DMS53 (cell line): ENCODE results near the gene SPR.

Experiments
- DNase-seq: peaks from one replicate; lab custom pipeline; 2025; lab: John Stamatoyannopoulos, UW

SPR gene

DNA sequence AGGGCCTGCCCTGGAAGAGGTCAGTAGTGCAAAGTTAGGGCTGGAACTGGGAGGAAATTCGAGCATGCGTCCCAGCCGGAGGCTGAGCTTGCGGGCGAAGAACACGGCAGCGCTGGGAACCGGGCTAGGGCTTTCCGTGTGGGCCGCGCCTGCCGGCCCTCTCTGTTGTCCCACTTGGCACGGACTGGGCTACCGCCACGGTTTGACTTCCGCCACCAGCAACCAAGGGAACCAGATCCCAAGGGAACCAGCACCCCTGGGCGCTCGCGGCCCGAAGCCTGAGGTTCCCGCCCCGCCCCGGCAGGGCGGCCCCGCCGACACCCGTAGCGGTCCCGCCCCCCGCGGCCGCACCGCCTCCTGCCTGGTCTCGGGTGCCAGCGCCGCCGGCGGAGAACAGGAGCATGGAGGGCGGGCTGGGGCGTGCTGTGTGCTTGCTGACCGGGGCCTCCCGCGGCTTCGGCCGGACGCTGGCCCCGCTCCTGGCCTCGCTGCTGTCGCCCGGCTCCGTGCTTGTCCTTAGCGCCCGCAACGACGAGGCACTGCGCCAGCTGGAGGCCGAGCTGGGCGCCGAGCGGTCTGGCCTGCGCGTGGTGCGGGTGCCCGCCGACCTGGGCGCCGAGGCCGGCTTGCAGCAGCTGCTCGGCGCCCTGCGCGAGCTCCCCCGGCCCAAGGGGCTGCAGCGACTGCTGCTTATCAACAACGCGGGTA lies at the start of gene SPR:
SPR (plus strand) TSS at position 377 of the 708 bp plus-strand sequence; CDS start at position 402, 25 bp downstream.
- peak; percentile 94 for DNase-seq

GRCh38 chr2:72840066-72840465 lies 47.1 kb upstream of the SPR start:
- DNase-seq: no peak

DNA sequence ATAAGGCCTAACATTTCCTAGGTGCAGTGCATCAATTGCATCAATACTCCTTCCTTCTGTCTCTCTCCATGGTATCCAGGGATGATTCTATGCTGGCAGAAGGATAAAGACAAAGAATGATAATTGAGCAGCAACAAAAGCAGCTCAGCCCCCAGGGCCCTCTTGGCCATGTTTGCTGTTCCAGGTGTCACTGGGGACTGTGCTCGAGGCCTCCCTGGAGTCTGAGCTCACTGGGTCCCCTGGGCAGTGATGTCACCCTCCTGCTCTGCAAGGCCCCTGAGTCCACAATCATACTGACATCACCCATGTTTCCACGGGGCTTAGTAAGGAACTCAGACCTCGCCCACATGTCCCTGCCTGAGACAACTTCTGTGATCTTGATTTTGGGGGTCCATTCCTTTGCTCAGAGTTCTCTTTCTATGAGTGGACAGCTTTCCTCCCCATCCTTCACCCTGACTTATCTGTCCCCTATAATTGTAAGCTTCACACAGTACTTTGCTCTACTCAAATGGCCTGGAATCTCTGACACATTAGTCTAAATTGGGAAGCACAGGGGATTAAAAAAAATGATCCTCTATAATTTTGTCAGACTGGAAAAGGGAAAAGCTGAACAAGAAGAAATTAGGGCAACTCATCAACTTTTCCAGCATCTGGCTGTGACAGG lies 45.6 kb upstream of the SPR start:
- DNase-seq: peak; percentile 39

- no peak for DNase-seq
These were observed 43.9 kb upstream of the SPR start for GRCh38 chr2:72843301-72843700.

GRCh38 chr2:72846171-72847095 lies 40.8 kb upstream of the SPR start:
- no peak for DNase-seq

- DNase-seq: no peak
These were observed 39.5 kb upstream of the SPR start for GRCh38 chr2:72847534-72848315.

- no peak for DNase-seq
These were observed 38.6 kb upstream of the SPR start for GRCh38 chr2:72848436-72849137.

DNA sequence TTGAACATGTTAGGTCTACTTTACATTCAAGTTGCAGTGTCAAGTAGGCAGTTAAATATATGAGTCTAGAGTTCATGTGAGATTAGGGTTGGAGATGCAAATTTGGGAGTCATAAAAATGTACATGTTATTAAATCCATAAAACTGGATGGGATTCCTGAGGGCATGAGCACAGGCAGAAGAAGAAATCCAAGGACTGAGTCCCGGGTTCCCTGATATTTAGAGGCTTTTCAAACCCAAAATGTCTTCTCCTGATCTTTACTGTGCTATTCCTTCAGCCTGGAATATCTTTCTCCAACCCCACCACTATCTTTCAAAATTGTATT lies 38.1 kb upstream of the SPR start:
- DNase-seq: no peak

DNA sequence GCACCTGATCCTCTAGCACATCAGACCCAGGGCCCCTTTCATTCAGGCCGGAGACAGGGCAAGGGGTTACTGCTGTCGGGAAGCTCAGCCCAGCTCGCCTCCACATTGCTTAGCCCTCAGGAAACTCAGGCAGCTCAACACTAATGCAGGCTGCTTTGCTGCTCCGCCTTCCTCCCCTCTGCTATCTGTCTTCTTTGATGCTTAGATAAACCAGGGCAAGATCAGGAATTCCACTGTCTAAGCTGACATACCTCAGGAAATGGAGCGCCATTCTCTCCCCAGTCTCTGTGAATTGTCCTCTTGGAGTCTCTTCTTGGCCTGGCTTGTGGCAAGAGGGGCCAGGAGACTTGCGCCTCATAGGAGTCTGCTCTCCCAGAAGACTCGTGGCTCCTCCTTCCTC lies 35.9 kb upstream of the SPR start:
- no peak for DNase-seq

DNA sequence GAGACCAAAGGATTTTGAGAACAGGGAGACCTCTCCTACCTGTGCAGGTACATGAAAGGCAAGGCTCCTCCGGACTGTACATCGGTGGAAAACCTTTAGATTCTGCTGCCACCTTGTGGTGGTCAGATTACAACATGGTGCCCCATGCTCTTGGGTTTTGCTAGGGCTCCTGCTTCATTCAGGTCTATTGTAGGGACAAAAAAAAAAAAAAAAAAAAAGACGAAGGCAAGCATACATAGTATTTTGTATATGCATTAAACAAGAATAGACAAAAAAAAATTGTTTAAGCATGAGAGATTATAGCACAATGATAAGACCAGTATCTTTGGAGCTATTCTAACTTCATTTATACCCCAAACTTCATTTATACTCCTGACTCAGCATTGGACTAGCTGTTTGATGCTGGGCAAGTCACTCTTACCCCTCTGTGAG lies 27.4 kb upstream of the SPR start:
- DNase-seq: peak; percentile 94

DNA sequence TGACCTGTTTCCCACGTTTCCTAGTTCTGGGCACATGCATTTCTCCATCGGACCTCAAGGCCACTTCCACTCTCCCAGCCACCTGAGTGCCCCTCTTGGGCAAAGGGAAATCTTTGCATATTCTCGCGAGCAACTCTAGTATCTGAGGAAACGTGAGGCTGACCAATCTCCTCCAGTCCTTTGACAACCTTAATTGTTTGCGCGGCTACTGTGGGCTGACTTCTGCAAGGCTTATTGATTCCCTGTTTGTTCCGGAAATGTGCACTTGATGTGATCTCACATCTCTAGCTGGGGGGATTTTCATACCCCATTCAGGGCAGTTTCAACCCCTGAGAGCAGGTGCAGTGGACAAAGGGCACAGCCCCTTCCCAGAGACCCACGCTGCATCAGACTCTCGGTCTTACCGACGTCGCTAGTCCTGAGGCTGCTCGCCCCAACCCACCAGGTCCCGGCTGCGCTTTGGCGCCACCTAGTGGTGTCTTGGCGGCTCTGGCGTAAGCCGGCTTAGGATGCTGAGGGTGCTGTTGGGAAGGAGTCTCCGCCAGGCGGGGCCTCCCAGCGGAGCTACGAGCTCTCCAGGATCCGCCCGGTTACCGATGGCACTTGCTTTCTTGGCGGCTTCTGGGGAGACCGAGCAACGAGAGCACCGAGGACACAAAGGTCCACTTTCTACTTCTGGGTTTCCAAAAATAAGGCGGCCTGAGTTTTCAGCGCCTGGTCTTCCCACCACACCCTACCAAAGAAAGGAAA lies 24.8 kb upstream of the SPR start:
- peak; percentile 94 for DNase-seq

- peak; percentile 59 for DNase-seq
These were observed 24.2 kb upstream of the SPR start for GRCh38 chr2:72863046-72863445.

- DNase-seq: peak; percentile 28
These were observed 22.7 kb upstream of the SPR start for GRCh38 chr2:72864500-72864899.

DNA sequence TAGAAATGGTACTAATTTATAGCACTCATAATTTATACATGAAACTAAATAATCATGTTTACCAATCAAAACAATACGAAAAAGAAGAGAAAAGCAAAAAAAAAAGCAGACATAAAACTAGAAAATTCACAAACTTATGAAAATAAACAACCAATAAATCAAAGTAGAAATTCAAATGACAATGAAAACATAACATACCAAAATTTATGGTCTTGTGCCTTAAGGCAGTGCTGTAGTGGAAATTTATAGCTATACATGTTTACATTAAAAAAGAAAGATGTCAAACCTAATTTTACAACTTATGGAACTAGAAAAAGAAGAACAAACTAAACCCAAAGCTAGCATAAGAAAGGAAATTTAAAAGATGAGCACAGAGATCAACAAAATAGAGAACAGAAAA lies 16.1 kb upstream of the SPR start:
- DNase-seq: no peak

DNA sequence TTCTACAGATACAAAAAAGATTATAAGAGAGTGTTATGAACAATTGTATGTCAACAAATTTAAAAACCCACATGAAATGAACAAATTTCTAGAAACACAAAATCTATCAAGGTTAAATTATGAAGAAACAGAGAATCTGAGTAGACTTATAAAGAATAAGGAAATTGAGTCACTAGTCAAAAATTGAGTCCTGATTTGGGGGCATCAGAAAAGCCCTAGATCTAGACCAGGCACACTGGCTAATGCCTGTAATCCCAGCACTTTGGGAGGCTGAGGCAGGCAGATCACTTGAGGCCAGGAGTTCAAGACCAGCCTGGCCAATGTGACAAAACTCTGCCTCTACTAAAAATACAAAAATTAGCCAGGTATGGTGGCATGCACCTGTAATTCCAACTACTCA lies 15.3 kb upstream of the SPR start:
- no peak for DNase-seq

GRCh38 chr2:72883356-72883962 lies 3.7 kb upstream of the SPR start:
- DNase-seq: peak; percentile 13

- peak; percentile 66 for DNase-seq
These were observed 640 bp upstream of the SPR start for GRCh38 chr2:72886505-72887031.

DNA sequence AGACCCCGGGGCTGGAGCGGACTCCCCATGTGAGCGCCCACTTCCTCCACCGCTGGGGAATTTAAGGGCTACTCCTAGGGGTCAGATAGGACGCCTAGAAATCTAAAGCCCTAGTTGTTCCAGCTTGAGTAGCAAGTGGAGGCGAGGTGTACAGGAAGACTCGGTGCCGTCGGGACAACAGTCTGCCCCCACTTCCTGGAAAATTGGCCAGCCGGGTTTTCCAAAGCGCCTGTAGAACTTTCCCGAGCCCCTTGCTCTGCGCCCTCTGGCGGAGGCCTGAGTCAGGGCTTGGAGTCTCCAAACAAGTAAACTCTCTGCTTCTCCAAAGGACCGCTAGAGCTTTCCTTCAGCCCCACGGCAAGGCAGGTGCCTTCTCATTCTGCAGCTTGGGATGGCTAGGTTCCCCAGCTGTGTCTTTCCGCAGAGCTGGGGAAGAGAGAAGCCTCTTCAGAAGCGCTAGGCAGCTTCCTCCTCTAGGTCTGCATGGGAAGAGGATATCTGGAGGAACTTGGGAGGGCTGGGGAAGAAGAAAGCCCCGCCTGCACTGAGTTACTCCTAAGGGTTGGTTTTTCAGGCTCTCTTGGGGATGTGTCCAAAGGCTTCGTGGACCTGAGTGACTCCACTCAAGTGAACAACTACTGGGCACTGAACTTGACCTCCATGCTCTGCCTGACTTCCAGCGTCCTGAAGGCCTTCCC lies 681 bp downstream of the SPR start:
- peak; percentile 95 for DNase-seq
